ENCODE results near the gene KLHL18. TPM values are rescaled to one million over a fixed set of nuclear protein-coding genes. Genes with fewer than 3 reads are reported as not detected.

Gene KLHL18
- total RNA-seq = 10 to 100 TPM; 20.2 to 41.3 (median 25.7) TPM
- total RNA-seq (2013) = 15.3 TPM
- total RNA-seq = 27.4 to 134 (median 47.0) reads per million in 29 experiments

GRCh38 chr3:47282424-47283192 is at the start of gene KLHL18, which contains the start of gene KIF9:
Gene KLHL18 (plus strand): TSS chr3:47282944. CDS start chr3:47282966, 22 bp downstream.
Gene KIF9 (minus strand): TSS chr3:47282799. CDS start chr3:47277374, 5,425 bp downstream.
- DNase-seq = peak; percentile 90 to 99 (median 95)
- Histone ChIP-seq H3K4me1 (ENCODE audit: control insufficient read depth in 1 of 2, extremely low read depth in 1 of 2, insufficient read depth in 2 of 2, low read length in 2 of 2) (peaks cover 9 to 38% of the 10 kb centered on the region in 2 experiments), H3K27ac (ENCODE audit: low read length) (peak within 1 kb of the TSS; percentile 98), H3K36me3 (ENCODE audit: control insufficient read depth in 2 of 2, extremely low read depth in 1 of 2, insufficient read depth in 1 of 2, low read length in 1 of 2) (peaks cover 0 to 14% of the 10 kb centered on the region in 2 donors), H3K4me3 (ENCODE audit: control insufficient read depth in 1 of 2, extremely low read depth in 1 of 2, low read length in 1 of 2) (peak within 1 kb of the TSS; percentile 75 to 81), H3K9me3 (no peaks in the 10 kb centered on the region), H3K27me3 (replicated peaks in 1 of 2; ENCODE audit: control insufficient read depth in 2 of 2, extremely low read depth in 1 of 2, insufficient read depth in 2 of 2, low read length in 1 of 2) (no peaks in the 10 kb centered on the region)
- H3K36me3 Mint-ChIP-seq = peaks cover 7% of the 10 kb centered on the region
- CTCF ChIA-PET = interaction anchor here in 1 of 2 donors (0.6 to 0.8 kb wide), 2 partner anchors 22 to 120 kb away, joined by 3 read pairs; no protein-coding TSS in a partner anchor
- peak within 1 kb of the TSS; percentile 95 to 99 (median 98) for H3K4me3 Mint-ChIP-seq
- ATAC-seq (replicated peaks in 1 of 4) = peak; percentile 88 to 93 (median 90)
- WGBS (ENCODE audit: insufficient coverage) = under 1% methylated on average over 81 of the region's 82 CpGs
- peaks cover 42 to 51% (median 44%) of the 10 kb centered on the region in 3 donors for H3K4me1 Mint-ChIP-seq
- no peaks in the 10 kb centered on the region for H3K9me3 Mint-ChIP-seq
- POLR2A ChIA-PET = interaction anchor here in 1 of 2 donors (0.5 to 1.1 kb wide), 4 partner anchors 61 to 1505 kb away, joined by 3 to 4 read pairs (median 4); partner anchors contain the start of genes ALS2CL and SETD2
- no peaks in the 10 kb centered on the region for H3K27me3 Mint-ChIP-seq
- H3K27ac Mint-ChIP-seq = peak within 1 kb of the TSS; percentile 100

- no peak for DNase-seq
- H3K9me3 Mint-ChIP-seq = no peaks in the 10 kb centered on the region
- 92% methylated on average over 2 of the region's 3 CpGs for WGBS (ENCODE audit: insufficient coverage)
- H3K27me3 ChIP-seq (replicated peaks in 1 of 2; ENCODE audit: control insufficient read depth in 2 of 2, extremely low read depth in 1 of 2, insufficient read depth in 2 of 2, low read length in 1 of 2) = no peaks in the 10 kb centered on the region
- no peaks in the 10 kb centered on the region for H3K4me1 Mint-ChIP-seq
- no peak overlapping the region for H3K27ac Mint-ChIP-seq
- no peak overlapping the region for H3K4me3 ChIP-seq (ENCODE audit: control insufficient read depth in 1 of 2, extremely low read depth in 1 of 2, low read length in 1 of 2)
- no peaks in the 10 kb centered on the region for H3K9me3 ChIP-seq
- CTCF ChIA-PET = no interaction called here
- POLR2A ChIA-PET = no interaction called here
- H3K27me3 Mint-ChIP-seq = no peaks in the 10 kb centered on the region
- H3K4me1 ChIP-seq (ENCODE audit: control insufficient read depth in 1 of 2, extremely low read depth in 1 of 2, insufficient read depth in 2 of 2, low read length in 2 of 2) = no peaks in the 10 kb centered on the region
- H3K4me3 Mint-ChIP-seq = no peak overlapping the region
- H3K36me3 ChIP-seq (ENCODE audit: control insufficient read depth in 2 of 2, extremely low read depth in 1 of 2, insufficient read depth in 1 of 2, low read length in 1 of 2) = no peaks in the 10 kb centered on the region
- no peak for ATAC-seq (replicated peaks in 1 of 4)
- H3K36me3 Mint-ChIP-seq = no peaks in the 10 kb centered on the region
- H3K27ac ChIP-seq (ENCODE audit: low read length) = no peak overlapping the region
Measured at GRCh38 chr3:47238017-47238416, 44.7 kb upstream of the KLHL18 start.

- Mint-ChIP-seq H3K4me1 (no peaks in the 10 kb centered on the region), H3K36me3 (no peaks in the 10 kb centered on the region), H3K27ac (no peak overlapping the region), H3K9me3 (no peaks in the 10 kb centered on the region), H3K4me3 (no peak overlapping the region), H3K27me3 (no peaks in the 10 kb centered on the region)
- H3K4me3 ChIP-seq (ENCODE audit: control insufficient read depth in 1 of 2, extremely low read depth in 1 of 2, low read length in 1 of 2) = no peak overlapping the region
- DNase-seq (no peak), ATAC-seq (replicated peaks in 1 of 4) (no peak)
- WGBS (ENCODE audit: insufficient coverage) = 92% methylated on average over 6 of the region's 6 CpGs
- no peaks in the 10 kb centered on the region for H3K27me3 ChIP-seq (replicated peaks in 1 of 2; ENCODE audit: control insufficient read depth in 2 of 2, extremely low read depth in 1 of 2, insufficient read depth in 2 of 2, low read length in 1 of 2)
- H3K36me3 ChIP-seq (ENCODE audit: control insufficient read depth in 2 of 2, extremely low read depth in 1 of 2, insufficient read depth in 1 of 2, low read length in 1 of 2) = no peaks in the 10 kb centered on the region
- CTCF ChIA-PET = no interaction called here
- no peak overlapping the region for H3K27ac ChIP-seq (ENCODE audit: low read length)
- POLR2A ChIA-PET = no interaction called here
- no peaks in the 10 kb centered on the region for H3K4me1 ChIP-seq (ENCODE audit: control insufficient read depth in 1 of 2, extremely low read depth in 1 of 2, insufficient read depth in 2 of 2, low read length in 2 of 2)
- no peaks in the 10 kb centered on the region for H3K9me3 ChIP-seq
Measured at GRCh38 chr3:47239929-47240328, 42.8 kb upstream of the KLHL18 start.

GRCh38 chr3:47243419-47244147 is 39.2 kb upstream of the KLHL18 start:
- Histone ChIP-seq H3K4me3 (ENCODE audit: control insufficient read depth in 1 of 2, extremely low read depth in 1 of 2, low read length in 1 of 2) (no peak overlapping the region), H3K9me3 (no peaks in the 10 kb centered on the region), H3K27ac (ENCODE audit: low read length) (no peak overlapping the region), H3K4me1 (ENCODE audit: control insufficient read depth in 1 of 2, extremely low read depth in 1 of 2, insufficient read depth in 2 of 2, low read length in 2 of 2) (no peaks in the 10 kb centered on the region), H3K27me3 (replicated peaks in 1 of 2; ENCODE audit: control insufficient read depth in 2 of 2, extremely low read depth in 1 of 2, insufficient read depth in 2 of 2, low read length in 1 of 2) (peaks cover 0 to 2% of the 10 kb centered on the region in 2 experiments), H3K36me3 (ENCODE audit: control insufficient read depth in 2 of 2, extremely low read depth in 1 of 2, insufficient read depth in 1 of 2, low read length in 1 of 2) (no peaks in the 10 kb centered on the region)
- Mint-ChIP-seq H3K27me3 (peaks cover 0 to 1% of the 10 kb centered on the region in 2 donors), H3K4me1 (no peaks in the 10 kb centered on the region), H3K9me3 (no peaks in the 10 kb centered on the region), H3K36me3 (no peaks in the 10 kb centered on the region), H3K27ac (no peak overlapping the region), H3K4me3 (no peak overlapping the region)
- 90% methylated on average over 4 of the region's 9 CpGs for WGBS (ENCODE audit: insufficient coverage)
- no peak for DNase-seq
- ATAC-seq (replicated peaks in 1 of 4) = no peak
- CTCF ChIA-PET = no interaction called here
- POLR2A ChIA-PET = interaction anchor here in 1 of 2 donors (0.5 kb wide), 1 partner anchor 1628 kb away, joined by 3 read pairs; no protein-coding TSS in a partner anchor

- no peaks in the 10 kb centered on the region for H3K4me1 Mint-ChIP-seq
- H3K27ac Mint-ChIP-seq = no peak overlapping the region
- H3K36me3 Mint-ChIP-seq = no peaks in the 10 kb centered on the region
- POLR2A ChIA-PET = no interaction called here
- H3K9me3 ChIP-seq = no peaks in the 10 kb centered on the region
- peaks cover 0 to 1% of the 10 kb centered on the region in 2 donors for H3K27me3 Mint-ChIP-seq
- CTCF ChIA-PET = interaction anchor here in 1 of 2 donors (0.6 kb wide), 1 partner anchor 11 kb away, joined by 3 read pairs; no protein-coding TSS in a partner anchor
- ATAC-seq (replicated peaks in 1 of 4) (no peak), DNase-seq (no peak)
- H3K4me3 Mint-ChIP-seq = no peak overlapping the region
- no peak overlapping the region for H3K4me3 ChIP-seq (ENCODE audit: control insufficient read depth in 1 of 2, extremely low read depth in 1 of 2, low read length in 1 of 2)
- H3K9me3 Mint-ChIP-seq = no peaks in the 10 kb centered on the region
- H3K36me3 ChIP-seq (ENCODE audit: control insufficient read depth in 2 of 2, extremely low read depth in 1 of 2, insufficient read depth in 1 of 2, low read length in 1 of 2) = no peaks in the 10 kb centered on the region
- no peak overlapping the region for H3K27ac ChIP-seq (ENCODE audit: low read length)
- peaks cover 0 to 2% of the 10 kb centered on the region in 2 experiments for H3K27me3 ChIP-seq (replicated peaks in 1 of 2; ENCODE audit: control insufficient read depth in 2 of 2, extremely low read depth in 1 of 2, insufficient read depth in 2 of 2, low read length in 1 of 2)
- 96% methylated on average over 7 of the region's 10 CpGs for WGBS (ENCODE audit: insufficient coverage)
- no peaks in the 10 kb centered on the region for H3K4me1 ChIP-seq (ENCODE audit: control insufficient read depth in 1 of 2, extremely low read depth in 1 of 2, insufficient read depth in 2 of 2, low read length in 2 of 2)
Measured at GRCh38 chr3:47244531-47245100, 38.1 kb upstream of the KLHL18 start.

- Mint-ChIP-seq H3K36me3 (no peaks in the 10 kb centered on the region), H3K27me3 (peaks cover 0 to 1% of the 10 kb centered on the region in 2 donors), H3K4me3 (no peak overlapping the region), H3K4me1 (no peaks in the 10 kb centered on the region), H3K9me3 (no peaks in the 10 kb centered on the region), H3K27ac (no peak overlapping the region)
- 95% methylated on average over 2 of the region's 2 CpGs for WGBS (ENCODE audit: insufficient coverage)
- Histone ChIP-seq H3K9me3 (no peaks in the 10 kb centered on the region), H3K27ac (ENCODE audit: low read length) (no peak overlapping the region), H3K27me3 (replicated peaks in 1 of 2; ENCODE audit: control insufficient read depth in 2 of 2, extremely low read depth in 1 of 2, insufficient read depth in 2 of 2, low read length in 1 of 2) (peaks cover 0 to 2% of the 10 kb centered on the region in 2 experiments), H3K4me3 (ENCODE audit: control insufficient read depth in 1 of 2, extremely low read depth in 1 of 2, low read length in 1 of 2) (no peak overlapping the region), H3K4me1 (ENCODE audit: control insufficient read depth in 1 of 2, extremely low read depth in 1 of 2, insufficient read depth in 2 of 2, low read length in 2 of 2) (no peaks in the 10 kb centered on the region), H3K36me3 (ENCODE audit: control insufficient read depth in 2 of 2, extremely low read depth in 1 of 2, insufficient read depth in 1 of 2, low read length in 1 of 2) (no peaks in the 10 kb centered on the region)
- DNase-seq (no peak), ATAC-seq (replicated peaks in 1 of 4) (no peak)
- POLR2A ChIA-PET = no interaction called here
- CTCF ChIA-PET = interaction anchor here in 1 of 2 donors (0.6 kb wide), 1 partner anchor 12 kb away, joined by 3 read pairs; no protein-coding TSS in a partner anchor
Measured at GRCh38 chr3:47245271-47245670, 37.5 kb upstream of the KLHL18 start.
